B cell (primary cell): Measurements from ENCODE around the gene ANKS1A. TPM values are rescaled to one million over a fixed set of nuclear protein-coding genes. Genes with fewer than 3 reads are reported as not detected.

Experiments
- ATAC-seq: fragments of 200-7000 bp; cut with Tn5 transposase; one replicate; pipeline ENCODE4 v1.10.0; 2021; ENCODE audit warnings: low read depth, mild to moderate bottlenecking, moderate number of reproducible peaks, moderate library complexity
- CTCF ChIA-PET: fragments of 350-600 bp; sonication (Branson Sonifier 250); formaldehyde crosslinking; loops from one replicate; lab custom pipeline; 2021; ENCODE audit warnings: antibody characterized with exemption, inconsistent platforms; lab: Charles Lee
- POLR2A ChIA-PET: fragments of 350-600 bp; sonication (Branson Sonifier 250); formaldehyde crosslinking; loops from one replicate; lab custom pipeline; 2021; ENCODE audit warnings: antibody characterized with exemption; lab: Charles Lee
- DNase-seq: peaks from one replicate; pipeline ENCODE4 v3.0.0; 2013
- H2AFZ ChIP-seq: 2 replicates; pipeline ENCODE4 v1.6.1; 2012; ENCODE audit warnings: mild to moderate bottlenecking, low read depth, low read length; ENCODE audit not compliant: insufficient read depth, poor library complexity, severe bottlenecking
- H3K27ac ChIP-seq, 2 donors: 1 replicate in 1 of 2; 2 replicates in 1 of 2; pipeline ENCODE4 v1.5.1; 2012 to 2013; ENCODE audit warnings: low read length in 2 of 2, mild to moderate bottlenecking in 2 of 2, moderate library complexity in 1 of 2
- H3K27me3 ChIP-seq, 4 experiments: fragments of 200-600 bp in 1 of 4; sonication (generic) in 1 of 4; replicated peaks in 1 of 4; 1 replicate in 2 of 4; 2 replicates in 2 of 4; pipeline versions ENCODE4 v1.6.1 to v1.7.0; 2013 to 2016; ENCODE audit warnings: low read length in 3 of 4, mild to moderate bottlenecking in 2 of 4, mixed read lengths in 1 of 4, moderate library complexity in 1 of 4; ENCODE audit not compliant: insufficient read depth in 4 of 4, control insufficient read depth in 3 of 4; ENCODE audit errors: control extremely low read depth in 1 of 4
- H3K36me3 ChIP-seq, 2 experiments: replicated peaks in 1 of 2; 1 replicate in 1 of 2; 2 replicates in 1 of 2; pipeline versions ENCODE4 v1.6.1 to v1.7.1; 2013; ENCODE audit warnings: low read length in 1 of 2; ENCODE audit not compliant: insufficient read depth in 2 of 2, control insufficient read depth in 1 of 2; ENCODE audit errors: control extremely low read depth in 1 of 2, extremely low read depth in 1 of 2
- H3K4me1 ChIP-seq, 2 donors: fragments of 200-600 bp in 1 of 2; sonication (generic) in 1 of 2; 1 replicate in 1 of 2; 2 replicates in 1 of 2; pipeline versions ENCODE4 v1.5.1 to v1.6.1; 2013 to 2017; ENCODE audit warnings: low read length in 2 of 2; ENCODE audit not compliant: control insufficient read depth in 2 of 2, insufficient read depth in 2 of 2
- H3K4me2 ChIP-seq: replicated peaks from 2 replicates; pipeline ENCODE3; 2012; ENCODE audit warnings: mild to moderate bottlenecking, low read depth, low read length; ENCODE audit not compliant: poor library complexity, severe bottlenecking
- H3K4me3 ChIP-seq, 5 experiments: fragments of 200-600 bp in 1 of 5; sonication (generic) in 1 of 5; 1 replicate in 3 of 5; 2 replicates in 2 of 5; pipeline versions ENCODE4 v1.5.1 to v1.7.0; 2011 to 2016; ENCODE audit warnings: low read length in 4 of 5, mild to moderate bottlenecking in 4 of 5, low read depth in 2 of 5, control low read depth in 1 of 5, moderate library complexity in 1 of 5; ENCODE audit not compliant: insufficient read depth in 1 of 5; ENCODE audit errors: control extremely low read depth in 1 of 5, extremely low read depth in 1 of 5
- H3K79me2 ChIP-seq: fragments of 200-600 bp; sonication (generic); one replicate; pipeline ENCODE4 v1.6.0; 2016; ENCODE audit warnings: low read length; ENCODE audit not compliant: control insufficient read depth, insufficient read depth
- H3K9ac ChIP-seq: fragments of 200-600 bp; sonication (generic); 2 replicates; pipeline ENCODE4 v1.6.1; 2017; ENCODE audit warnings: mild to moderate bottlenecking, low read length, moderate library complexity
- H3K9me3 ChIP-seq, 3 donors: one replicate each; pipeline versions ENCODE4 v1.6.1 to v1.7.1; 2013; ENCODE audit warnings: low read length in 2 of 3; ENCODE audit not compliant: control insufficient read depth in 2 of 3, insufficient read depth in 1 of 3; ENCODE audit errors: control extremely low read depth in 1 of 3
- H4K20me1 ChIP-seq: 2 replicates; pipeline ENCODE4 v1.6.0; 2012; ENCODE audit warnings: mild to moderate bottlenecking, low read length; ENCODE audit not compliant: insufficient read depth, control insufficient read depth, poor library complexity, severe bottlenecking
- H3K27ac Mint-ChIP-seq: one replicate; pipeline ENCODE4 v1.8.0; 2021; ENCODE audit warnings: mixed read lengths
- H3K27me3 Mint-ChIP-seq: one replicate; pipeline ENCODE4 v1.8.0; 2021; ENCODE audit warnings: mixed read lengths
- H3K4me1 Mint-ChIP-seq: one replicate; pipeline ENCODE4 v1.8.0; 2021; ENCODE audit warnings: mixed read lengths
- H3K4me3 Mint-ChIP-seq: one replicate; pipeline ENCODE4 v1.8.0; 2021; ENCODE audit warnings: mixed read lengths
- H3K9me3 Mint-ChIP-seq: one replicate; pipeline ENCODE4 v1.8.0; 2022; ENCODE audit warnings: mixed read lengths; ENCODE audit not compliant: insufficient read depth
- EZH2 ChIP-seq: IDR thresholded peaks from 2 replicates; pipeline ENCODE4 v1.6.1; 2012; ENCODE audit warnings: borderline replicate concordance, low read depth, mild to moderate bottlenecking, moderate library complexity, low read length; ENCODE audit not compliant: insufficient read depth, poor library complexity, severe bottlenecking
- WGBS: methylation state at CpG from one replicate; pipeline ENCODE4 v1.1.5; 2013; ENCODE audit warnings: missing lambda C conversion rate; ENCODE audit not compliant: insufficient coverage; 5-methylcytosine and 5-hydroxymethylcytosine counted together
- intact Hi-C: fragments of 100-400 bp; cut with micrococcal nuclease; formaldehyde crosslinking; loops from one replicate; pipeline ENCODE4 v1.10.0; 2022
- polyA plus RNA-seq: library from polyadenylated mRNA; depleted of rRNA; stranded (reverse); fragments of >200 nt; gene quantifications from 2 replicates; pipeline ENCODE4 v1.2.3, GENCODE V29; 2012
- total RNA-seq, 2 donors: library from RNA; stranded (reverse); fragments of 120-200 nt in 1 of 2; gene quantifications; 1 replicate in 1 of 2; 2 replicates in 1 of 2; pipeline versions ENCODE4 v1.2.3 to v1.2.4, GENCODE V29; 2013 to 2022
- TF ChIP-seq, protein P1 (sequence below): fragments of 200-600 bp; IDR thresholded peaks from one replicate; pipeline ENCODE4 v1.8.0; 2022; ENCODE audit warnings: antibody characterized with exemption, mild to moderate bottlenecking

ANKS1A gene
- total and polyA plus RNA-seq, 2 donors (not counting 1 experiment from before 2014, with no cell fraction given) = 3.4 to 19.7 TPM

DNA sequence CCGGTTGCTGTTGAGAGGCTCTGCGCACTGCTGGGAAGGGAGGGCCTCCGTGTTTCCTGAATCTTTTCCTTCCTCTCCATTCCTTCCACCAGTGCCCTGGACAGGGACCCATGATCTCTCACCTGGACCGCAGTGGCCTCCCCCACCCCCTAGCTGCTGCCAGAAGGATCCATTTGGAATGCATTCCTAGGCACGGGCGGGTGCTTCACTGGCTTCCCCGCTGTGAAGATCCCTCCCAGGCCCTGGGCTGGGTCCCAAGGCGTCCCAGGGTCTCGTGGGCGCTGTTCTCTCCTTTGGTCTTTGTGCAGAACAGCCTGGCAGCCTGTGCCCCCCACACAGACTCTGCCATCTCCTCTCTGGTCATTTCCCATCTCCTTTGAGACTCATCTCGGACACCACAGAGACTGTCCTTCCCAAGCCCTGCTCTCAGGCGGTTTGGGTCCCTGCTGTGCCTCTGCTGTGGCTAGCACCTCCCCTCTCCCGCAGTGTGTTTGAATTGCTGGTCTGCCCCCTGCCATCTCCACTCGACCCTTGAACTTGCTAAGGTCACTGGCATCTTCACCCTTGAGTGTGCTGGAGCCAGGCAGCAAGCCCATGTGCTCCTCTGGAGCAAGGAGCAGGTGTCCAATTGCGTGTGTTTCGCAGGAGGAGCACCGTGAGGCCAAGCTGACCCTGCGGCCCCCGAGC, 193.1 kb downstream of the ANKS1A start:
- intact Hi-C loops = no loop called here
- DNase-seq (no peak), ATAC-seq (no peak)
- ChIA-PET POLR2A (no interaction called here), CTCF (no interaction called here)
- H3K27ac ChIP-seq = no peak overlapping the region
- H3K4me1 Mint-ChIP-seq = no peaks in the 10 kb centered on the region
- no peak overlapping the region for H3K4me2 ChIP-seq
- H3K4me3 Mint-ChIP-seq = no peak overlapping the region
- 91% methylated on average over 15 of the region's 19 CpGs for WGBS
- no peaks in the 10 kb centered on the region for H3K9me3 Mint-ChIP-seq
- H3K9ac ChIP-seq = no peak overlapping the region
- H3K27ac Mint-ChIP-seq = no peak overlapping the region
- no peak overlapping the region for H2AFZ ChIP-seq
- no peaks in the 10 kb centered on the region for H3K9me3 ChIP-seq
- TF ChIP-seq, protein P1, sequence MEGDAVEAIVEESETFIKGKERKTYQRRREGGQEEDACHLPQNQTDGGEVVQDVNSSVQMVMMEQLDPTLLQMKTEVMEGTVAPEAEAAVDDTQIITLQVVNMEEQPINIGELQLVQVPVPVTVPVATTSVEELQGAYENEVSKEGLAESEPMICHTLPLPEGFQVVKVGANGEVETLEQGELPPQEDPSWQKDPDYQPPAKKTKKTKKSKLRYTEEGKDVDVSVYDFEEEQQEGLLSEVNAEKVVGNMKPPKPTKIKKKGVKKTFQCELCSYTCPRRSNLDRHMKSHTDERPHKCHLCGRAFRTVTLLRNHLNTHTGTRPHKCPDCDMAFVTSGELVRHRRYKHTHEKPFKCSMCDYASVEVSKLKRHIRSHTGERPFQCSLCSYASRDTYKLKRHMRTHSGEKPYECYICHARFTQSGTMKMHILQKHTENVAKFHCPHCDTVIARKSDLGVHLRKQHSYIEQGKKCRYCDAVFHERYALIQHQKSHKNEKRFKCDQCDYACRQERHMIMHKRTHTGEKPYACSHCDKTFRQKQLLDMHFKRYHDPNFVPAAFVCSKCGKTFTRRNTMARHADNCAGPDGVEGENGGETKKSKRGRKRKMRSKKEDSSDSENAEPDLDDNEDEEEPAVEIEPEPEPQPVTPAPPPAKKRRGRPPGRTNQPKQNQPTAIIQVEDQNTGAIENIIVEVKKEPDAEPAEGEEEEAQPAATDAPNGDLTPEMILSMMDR = no peak
- TF ChIP-seq EZH2 = no peak
- no peaks in the 10 kb centered on the region for H3K27me3 Mint-ChIP-seq
- H3K4me1 ChIP-seq = no peaks in the 10 kb centered on the region
- H3K4me3 ChIP-seq = no peak overlapping the region
- H3K27me3 ChIP-seq = no peaks in the 10 kb centered on the region
- H3K36me3 ChIP-seq = peaks cover 0 to 35% of the 10 kb centered on the region in 2 experiments
- H3K79me2 ChIP-seq = no peaks in the 10 kb centered on the region
- no peaks in the 10 kb centered on the region for H4K20me1 ChIP-seq

DNA sequence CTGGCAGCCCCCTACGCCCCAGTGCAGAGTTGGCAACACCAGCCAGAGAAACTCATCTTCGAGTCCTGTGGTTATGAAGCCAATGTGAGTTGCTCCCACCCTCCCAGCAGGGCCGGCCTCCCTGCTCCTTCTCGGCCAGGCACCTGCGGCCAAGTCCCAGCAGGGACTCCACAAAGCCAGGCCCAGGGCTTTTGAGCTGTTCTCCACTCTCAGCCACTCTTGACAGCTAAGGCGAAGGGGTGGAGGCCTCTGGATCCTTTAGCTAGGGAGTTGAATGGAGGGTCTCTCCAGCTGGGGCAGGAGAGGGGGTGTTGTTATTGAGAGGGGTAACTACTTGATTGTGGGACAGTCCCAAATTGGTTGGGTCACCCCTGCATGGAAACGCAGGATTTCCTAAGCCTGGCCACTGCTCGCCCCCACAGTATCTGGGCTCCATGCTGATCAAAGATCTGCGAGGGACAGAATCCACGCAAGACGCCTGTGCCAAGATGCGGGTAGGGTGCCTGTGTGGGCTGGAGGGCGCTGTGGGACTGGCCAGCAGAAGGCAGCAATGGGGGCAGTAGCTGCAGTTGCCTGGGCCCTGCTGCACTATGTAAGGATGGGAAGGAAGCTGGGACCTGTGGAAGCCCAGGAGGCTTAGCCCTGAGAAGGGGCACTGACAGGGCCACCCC, 193.8 kb downstream of the ANKS1A start:
- no peak overlapping the region for H3K9ac ChIP-seq
- H3K4me1 ChIP-seq = no peaks in the 10 kb centered on the region
- no peaks in the 10 kb centered on the region for H3K27me3 ChIP-seq
- no peak for ATAC-seq
- Mint-ChIP-seq H3K27me3 (no peaks in the 10 kb centered on the region), H3K27ac (no peak overlapping the region), H3K4me3 (no peak overlapping the region), H3K4me1 (no peaks in the 10 kb centered on the region), H3K9me3 (no peaks in the 10 kb centered on the region)
- intact Hi-C loops = no loop called here
- no peak for DNase-seq
- no peaks in the 10 kb centered on the region for H4K20me1 ChIP-seq
- no peaks in the 10 kb centered on the region for H3K9me3 ChIP-seq
- H3K4me3 ChIP-seq = no peak overlapping the region
- 97% methylated on average over 9 of the region's 13 CpGs for WGBS
- CTCF ChIA-PET = no interaction called here
- H3K4me2 ChIP-seq = no peak overlapping the region
- POLR2A ChIA-PET = no interaction called here
- H2AFZ ChIP-seq = no peak overlapping the region
- no peak overlapping the region for H3K27ac ChIP-seq
- H3K36me3 ChIP-seq = peaks cover 0 to 35% of the 10 kb centered on the region in 2 experiments
- TF ChIP-seq EZH2 = no peak
- TF ChIP-seq, protein P1 = no peak
- no peaks in the 10 kb centered on the region for H3K79me2 ChIP-seq
